Activated T-cell treated with anti-CD3 and anti-CD28 coated beads, Interleukin-2, amount 50 U/mL, for 24 hours (primary cell): ENCODE data around the gene TPT1.
"Not testable (repeated sequence)": the region's sequence is repeated elsewhere in the genome, so short reads cannot be mapped to it uniquely, and the experiment has no call there.

Experiments
- DNase-seq: peaks from one replicate; pipeline ENCODE4 v3.0.0-alpha.2; 2020
- H3K27ac Mint-ChIP-seq: 2 replicates; pipeline ENCODE4 v1.8.0; 2020; ENCODE audit warnings: mild to moderate bottlenecking, mixed read lengths
- H3K27me3 Mint-ChIP-seq: 2 replicates; pipeline ENCODE4 v1.8.0; 2020; ENCODE audit warnings: mixed read lengths
- H3K36me3 Mint-ChIP-seq: 2 replicates; pipeline ENCODE4 v1.8.0; 2020; ENCODE audit warnings: low read depth, mixed read lengths
- H3K4me1 Mint-ChIP-seq: 2 replicates; pipeline ENCODE4 v1.8.0; 2020; ENCODE audit warnings: low read depth, mixed read lengths
- H3K4me3 Mint-ChIP-seq: 2 replicates; pipeline ENCODE4 v1.8.0; 2020; ENCODE audit warnings: mild to moderate bottlenecking, moderate library complexity, mixed read lengths
- H3K9me3 Mint-ChIP-seq: 2 replicates; pipeline ENCODE4 v1.8.0; 2020; ENCODE audit warnings: mixed read lengths

TPT1 gene

GRCh38 chr13:45350152-45350551 lies 9.2 kb upstream of the TPT1 start:
- Mint-ChIP-seq H3K4me3 (no peak overlapping the region), H3K27me3 (no peaks in the 10 kb centered on the region), H3K27ac (no peak overlapping the region), H3K9me3 (no peaks in the 10 kb centered on the region), H3K4me1 (peaks cover 3% of the 10 kb centered on the region), H3K36me3 (peaks cover 73% of the 10 kb centered on the region)
- DNase-seq, result no peak

- H3K4me1 Mint-ChIP-seq, result peaks cover 5% of the 10 kb centered on the region
- H3K27me3 Mint-ChIP-seq, result no peaks in the 10 kb centered on the region
- H3K27ac Mint-ChIP-seq, result no peak overlapping the region
- H3K36me3 Mint-ChIP-seq, result peaks cover 74% of the 10 kb centered on the region
- no peaks in the 10 kb centered on the region for H3K9me3 Mint-ChIP-seq
- no peak overlapping the region for H3K4me3 Mint-ChIP-seq
- DNase-seq, result no peak
These were observed 8.5 kb upstream of the TPT1 start for GRCh38 chr13:45349438-45349837.

- peak overlapping the region; percentile 44 for H3K27ac Mint-ChIP-seq
- not testable (repeated sequence) for H3K9me3 Mint-ChIP-seq, H3K27me3 Mint-ChIP-seq, H3K4me3 Mint-ChIP-seq, DNase-seq
- peaks cover 24% of the 10 kb centered on the region for H3K4me1 Mint-ChIP-seq
- peaks cover 67% of the 10 kb centered on the region for H3K36me3 Mint-ChIP-seq
These were observed 3.1 kb upstream of the TPT1 start for GRCh38 chr13:45344064-45344463.

GRCh38 chr13:45343102-45343501 lies 2.1 kb upstream of the TPT1 start:
- H3K27me3 Mint-ChIP-seq, DNase-seq, H3K27ac Mint-ChIP-seq, H3K9me3 Mint-ChIP-seq: not testable (repeated sequence)
- peak overlapping the region; percentile 42 for H3K4me3 Mint-ChIP-seq
- H3K36me3 Mint-ChIP-seq, result peaks cover 73% of the 10 kb centered on the region
- peaks cover 33% of the 10 kb centered on the region for H3K4me1 Mint-ChIP-seq

- Mint-ChIP-seq H3K36me3 (peaks cover 74% of the 10 kb centered on the region), H3K4me1 (peaks cover 38% of the 10 kb centered on the region), H3K4me3 (peak overlapping the region; percentile 98)
These were observed 1.7 kb upstream of the TPT1 start for GRCh38 chr13:45342668-45343067.

GRCh38 chr13:45341799-45342500 lies 967 bp upstream of the TPT1 start:
- H3K4me3 Mint-ChIP-seq, result peak overlapping the region; percentile 98
- peaks cover 45% of the 10 kb centered on the region for H3K4me1 Mint-ChIP-seq
- H3K27ac Mint-ChIP-seq, result peak overlapping the region; percentile 100
- H3K36me3 Mint-ChIP-seq, result peaks cover 76% of the 10 kb centered on the region
- no peaks in the 10 kb centered on the region for H3K9me3 Mint-ChIP-seq
- no peak for DNase-seq
- no peaks in the 10 kb centered on the region for H3K27me3 Mint-ChIP-seq

More at GRCh38 chr13:45342668-45343067, 1.7 kb upstream of the TPT1 start:
- H3K27ac Mint-ChIP-seq, result peak overlapping the region; percentile 100
- not testable (repeated sequence) for H3K27me3 Mint-ChIP-seq, H3K9me3 Mint-ChIP-seq, DNase-seq

DNA sequence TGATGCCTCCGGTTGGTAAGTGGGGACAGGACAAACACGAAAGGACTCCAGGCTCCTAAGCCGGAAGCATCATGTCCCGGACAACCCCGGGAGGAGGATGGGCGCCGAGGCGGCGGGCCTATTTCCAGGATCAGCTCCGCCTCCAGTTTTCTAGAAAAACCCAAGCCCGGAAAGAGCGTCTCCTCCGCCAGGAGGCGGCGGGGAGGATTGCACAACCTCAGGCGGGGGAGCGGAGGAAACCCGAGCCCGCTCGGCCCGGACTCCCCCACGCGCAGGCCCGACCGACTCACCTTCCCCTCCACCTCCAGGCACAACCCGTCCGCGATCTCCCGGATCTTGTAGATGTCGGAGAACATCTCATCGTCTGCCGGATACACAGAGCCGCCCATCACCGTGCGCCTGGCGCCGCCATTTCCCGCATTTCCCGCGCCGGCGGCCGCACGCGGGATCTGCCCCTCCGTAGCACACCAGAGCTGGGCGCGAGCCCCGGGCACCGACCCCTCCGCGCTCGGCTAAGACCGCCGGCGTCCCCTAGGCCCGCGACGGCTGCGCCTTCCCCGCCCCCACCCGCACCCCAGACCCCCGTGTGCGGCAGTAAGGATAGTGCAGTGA lies 455 bp downstream of the TPT1 start:
- Mint-ChIP-seq H3K4me1 (peaks cover 57% of the 10 kb centered on the region), H3K27ac (peak overlapping the region; percentile 100), H3K27me3 (no peaks in the 10 kb centered on the region), H3K4me3 (peak overlapping the region; percentile 98), H3K9me3 (no peaks in the 10 kb centered on the region), H3K36me3 (peaks cover 80% of the 10 kb centered on the region)
- peak; percentile 85 for DNase-seq

DNA sequence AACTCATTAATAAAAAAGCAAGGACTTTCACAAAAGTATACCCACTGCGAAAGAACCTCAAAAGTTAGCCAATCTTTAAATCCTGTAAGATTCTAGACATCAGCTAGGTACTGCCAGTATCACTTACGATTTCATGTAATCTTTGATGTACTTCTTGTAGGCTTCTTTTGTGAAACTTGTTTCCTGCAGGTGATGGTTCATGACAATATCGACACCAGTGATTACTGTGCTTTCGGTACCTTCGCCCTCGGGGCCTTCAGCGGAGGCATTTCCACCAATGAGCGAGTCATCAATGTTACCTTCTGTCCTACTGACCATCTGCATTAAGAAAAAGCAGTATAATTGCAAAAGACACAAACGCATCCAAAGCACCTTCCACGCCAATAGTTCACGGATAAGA lies 1.1 kb downstream of the TPT1 start:
- Mint-ChIP-seq H3K36me3 (peaks cover 80% of the 10 kb centered on the region), H3K27ac (peak overlapping the region; percentile 100), H3K9me3 (no peaks in the 10 kb centered on the region), H3K27me3 (no peaks in the 10 kb centered on the region), H3K4me1 (peaks cover 64% of the 10 kb centered on the region), H3K4me3 (peak overlapping the region; percentile 98)
- DNase-seq, result peak; percentile 61

DNA sequence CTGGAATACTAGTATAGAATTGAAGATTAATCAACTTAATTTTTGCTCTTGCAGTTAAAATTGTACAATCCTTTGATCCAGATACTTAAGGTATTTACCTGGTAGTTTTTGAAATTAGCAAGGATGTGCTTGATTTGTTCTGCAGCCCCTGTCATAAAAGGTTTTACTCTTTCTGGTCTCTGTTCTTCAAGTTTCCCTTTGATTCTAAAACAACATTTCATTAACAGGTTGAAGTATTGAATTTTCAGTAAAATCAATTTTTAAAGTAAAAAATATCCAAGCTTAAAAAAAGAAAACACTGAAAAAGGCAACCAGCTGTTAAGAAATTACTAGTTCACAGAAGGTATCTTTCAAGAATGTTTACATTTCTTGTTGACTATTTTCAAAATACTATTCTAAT lies 1.6 kb downstream of the TPT1 start:
- no peak for DNase-seq
- H3K9me3 Mint-ChIP-seq, result no peaks in the 10 kb centered on the region
- peak overlapping the region; percentile 98 for H3K4me3 Mint-ChIP-seq
- H3K4me1 Mint-ChIP-seq, result peaks cover 66% of the 10 kb centered on the region
- H3K27me3 Mint-ChIP-seq, result no peaks in the 10 kb centered on the region
- peaks cover 80% of the 10 kb centered on the region for H3K36me3 Mint-ChIP-seq
- peak overlapping the region; percentile 100 for H3K27ac Mint-ChIP-seq

GRCh38 chr13:45337803-45338202 lies 3.2 kb downstream of the TPT1 start:
- Mint-ChIP-seq H3K9me3 (no peaks in the 10 kb centered on the region), H3K36me3 (peaks cover 94% of the 10 kb centered on the region), H3K4me1 (peaks cover 78% of the 10 kb centered on the region), H3K27me3 (no peaks in the 10 kb centered on the region), H3K27ac (peak overlapping the region; percentile 100), H3K4me3 (peak overlapping the region; percentile 98)
- no peak for DNase-seq

- H3K4me3 Mint-ChIP-seq, result peak overlapping the region; percentile 98
These were observed 3.6 kb downstream of the TPT1 start for GRCh38 chr13:45337395-45337794.

DNA sequence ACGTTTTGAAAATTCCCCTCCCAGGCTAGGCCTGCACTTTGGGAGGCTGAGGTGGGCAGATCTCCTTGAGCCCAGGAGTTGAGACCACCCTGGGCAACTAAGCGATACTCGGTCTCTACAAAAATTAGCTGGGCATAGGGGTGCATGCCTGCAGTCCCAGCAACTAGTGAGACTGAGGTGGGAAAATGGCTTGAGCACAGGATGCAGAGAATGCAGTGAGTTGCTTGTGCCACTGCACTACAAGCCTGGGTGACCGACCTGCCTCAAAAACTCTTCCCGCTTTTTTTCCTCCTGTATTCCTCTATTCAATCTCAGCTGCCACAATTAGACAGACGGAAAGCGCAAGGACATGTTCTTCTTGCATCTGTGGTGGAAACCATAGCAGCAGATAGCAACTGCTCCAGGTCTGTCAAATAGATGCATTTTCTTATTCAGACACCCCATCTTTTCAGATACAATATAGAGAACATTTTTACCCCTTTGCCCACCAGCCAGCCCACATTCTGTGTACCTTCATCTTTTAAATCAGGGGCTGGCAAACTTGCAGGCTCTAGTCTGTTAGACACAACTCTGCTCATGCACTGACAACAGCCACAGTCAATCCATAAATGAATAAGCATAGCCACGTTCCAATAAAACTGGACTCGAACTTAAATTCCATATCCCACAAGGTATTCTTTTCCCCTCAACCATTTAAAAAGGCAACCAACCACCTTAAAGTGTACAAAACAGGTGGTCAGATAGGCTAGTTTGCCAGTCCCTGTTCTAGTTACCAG lies 4.8 kb downstream of the TPT1 start:
- Mint-ChIP-seq H3K27ac (peak overlapping the region; percentile 100), H3K36me3 (peaks cover 80% of the 10 kb centered on the region), H3K4me1 (peaks cover 82% of the 10 kb centered on the region), H3K27me3 (no peaks in the 10 kb centered on the region), H3K4me3 (peak overlapping the region; percentile 98), H3K9me3 (no peaks in the 10 kb centered on the region)
- DNase-seq, result no peak

More at GRCh38 chr13:45337395-45337794, 3.6 kb downstream of the TPT1 start:
- DNase-seq, result no peak
- Mint-ChIP-seq H3K36me3 (peaks cover 91% of the 10 kb centered on the region), H3K27ac (peak overlapping the region; percentile 100), H3K4me1 (peaks cover 79% of the 10 kb centered on the region), H3K9me3 (no peaks in the 10 kb centered on the region), H3K27me3 (no peaks in the 10 kb centered on the region)

GRCh38 chr13:45335397-45336024 lies 5.5 kb downstream of the TPT1 start:
- Mint-ChIP-seq H3K9me3 (no peaks in the 10 kb centered on the region), H3K4me3 (peak overlapping the region; percentile 98), H3K27ac (peak overlapping the region; percentile 100), H3K36me3 (peaks cover 76% of the 10 kb centered on the region), H3K4me1 (peaks cover 89% of the 10 kb centered on the region), H3K27me3 (no peaks in the 10 kb centered on the region)
- no peak for DNase-seq
